ENCODE results near the gene HOTAIR. TPM values are rescaled to one million over a fixed set of nuclear protein-coding genes. Genes with fewer than 3 reads are reported as not detected.

Gene HOTAIR
- total RNA-seq, 1 donor from 2014 or later, result not detected

- no peak for DNase-seq (ENCODE audit: low spot score)
Measured at GRCh38 chr12:53976172-53976822, 1.5 kb upstream of the HOTAIR start.

- no peak for DNase-seq (ENCODE audit: low spot score)
Measured at GRCh38 chr12:53975479-53976152, 862 bp upstream of the HOTAIR start.

GRCh38 chr12:53975064-53975471 lies 314 bp upstream of the HOTAIR start:
- no peak for DNase-seq (ENCODE audit: low spot score)

GRCh38 chr12:53973236-53974042 lies 1.3 kb downstream of the HOTAIR start:
- no peak for DNase-seq (ENCODE audit: low spot score)

- DNase-seq (ENCODE audit: low spot score), result no peak
Measured at GRCh38 chr12:53972722-53973235, 2.0 kb downstream of the HOTAIR start, which contains the start of gene HOXC11. Gene HOXC11 (plus strand): TSS chr12:53973126. CDS start chr12:53973242, 116 bp downstream.

GRCh38 chr12:53972152-53972702 lies 2.5 kb downstream of the HOTAIR start:
- no peak for DNase-seq (ENCODE audit: low spot score)

- DNase-seq (ENCODE audit: low spot score), result no peak
Measured at GRCh38 chr12:53971686-53972085, 3.1 kb downstream of the HOTAIR start.

GRCh38 chr12:53971129-53971528 lies 3.6 kb downstream of the HOTAIR start:
- DNase-seq (ENCODE audit: low spot score), result no peak

GRCh38 chr12:53970451-53970850 lies 4.3 kb downstream of the HOTAIR start:
- no peak for DNase-seq (ENCODE audit: low spot score)

GRCh38 chr12:53969588-53970259 lies 5.0 kb downstream of the HOTAIR start:
- DNase-seq (ENCODE audit: low spot score), result no peak

GRCh38 chr12:53968214-53969127 lies 6.3 kb downstream of the HOTAIR start:
- no peak for DNase-seq (ENCODE audit: low spot score)

GRCh38 chr12:53967421-53967925 lies 7.3 kb downstream of the HOTAIR start:
- DNase-seq (ENCODE audit: low spot score), result no peak

GRCh38 chr12:53966385-53967133 lies 8.2 kb downstream of the HOTAIR start:
- no peak for DNase-seq (ENCODE audit: low spot score)

GRCh38 chr12:53966085-53966384 lies 8.7 kb downstream of the HOTAIR start:
- no peak for DNase-seq (ENCODE audit: low spot score)

GRCh38 chr12:53965281-53966084 lies 9.3 kb downstream of the HOTAIR start:
- no peak for DNase-seq (ENCODE audit: low spot score)

- DNase-seq (ENCODE audit: low spot score), result no peak
Measured at GRCh38 chr12:53964315-53964713, 10.4 kb downstream of the HOTAIR start.

GRCh38 chr12:53963434-53964314 lies 11.1 kb downstream of the HOTAIR start:
- DNase-seq (ENCODE audit: low spot score), result no peak

Measured in mesenteric fat pad (tissue), 1 donor.